RWPE1 (cell line): ENCODE results near the gene SLC24A5.

Source experiments
- CTCF ChIA-PET: fragments of 350-600 bp; sonication (Branson Sonifier 250); formaldehyde crosslinking; extraction: SDS; loops from one replicate; lab custom pipeline; 2021; lab: Yijun Ruan, JAX
- POLR2A ChIA-PET: fragments of 400-600 bp; formaldehyde crosslinking; extraction: SDS; loops from one replicate; lab custom pipeline; 2020; ENCODE audit warnings: antibody characterized with exemption; ENCODE audit not compliant: low non-redundant PET; lab: Yijun Ruan, JAX
- DNase-seq: peaks from one replicate; pipeline ENCODE4 v3.0.0; 2012; ENCODE audit warnings: low spot score
- H3K27ac ChIP-seq: fragments of 450-650 bp; 2 replicates; pipeline ENCODE4 v1.5.1; 2017
- TF ChIP-seq, protein P1 (sequence below): fragments of 450-650 bp; conservative IDR thresholded peaks from 2 replicates; pipeline ENCODE4 v1.5.1; 2017; ENCODE audit warnings: low read depth, mild to moderate bottlenecking

The SLC24A5 gene

DNA sequence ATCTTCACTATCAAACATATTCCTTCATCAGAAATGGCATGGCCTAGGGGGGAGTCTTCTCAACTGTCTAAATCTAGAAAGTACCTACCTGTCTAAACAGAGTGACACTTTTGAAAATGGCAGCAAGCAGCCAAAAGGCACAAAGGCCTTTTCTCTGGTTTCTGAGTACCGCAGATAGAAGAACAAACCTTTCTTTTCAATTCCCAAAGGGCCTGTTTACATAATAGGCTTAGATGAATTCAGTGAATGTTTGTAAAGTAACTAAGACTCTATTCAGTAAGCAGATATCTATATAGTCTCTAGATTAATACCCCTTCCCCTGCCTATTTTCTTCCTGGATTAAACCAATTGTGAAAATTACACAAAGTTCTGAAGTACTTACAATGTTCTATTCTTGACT lies 50.2 kb downstream of the SLC24A5 start:
- DNase-seq: no peak
- TF ChIP-seq, protein P1, sequence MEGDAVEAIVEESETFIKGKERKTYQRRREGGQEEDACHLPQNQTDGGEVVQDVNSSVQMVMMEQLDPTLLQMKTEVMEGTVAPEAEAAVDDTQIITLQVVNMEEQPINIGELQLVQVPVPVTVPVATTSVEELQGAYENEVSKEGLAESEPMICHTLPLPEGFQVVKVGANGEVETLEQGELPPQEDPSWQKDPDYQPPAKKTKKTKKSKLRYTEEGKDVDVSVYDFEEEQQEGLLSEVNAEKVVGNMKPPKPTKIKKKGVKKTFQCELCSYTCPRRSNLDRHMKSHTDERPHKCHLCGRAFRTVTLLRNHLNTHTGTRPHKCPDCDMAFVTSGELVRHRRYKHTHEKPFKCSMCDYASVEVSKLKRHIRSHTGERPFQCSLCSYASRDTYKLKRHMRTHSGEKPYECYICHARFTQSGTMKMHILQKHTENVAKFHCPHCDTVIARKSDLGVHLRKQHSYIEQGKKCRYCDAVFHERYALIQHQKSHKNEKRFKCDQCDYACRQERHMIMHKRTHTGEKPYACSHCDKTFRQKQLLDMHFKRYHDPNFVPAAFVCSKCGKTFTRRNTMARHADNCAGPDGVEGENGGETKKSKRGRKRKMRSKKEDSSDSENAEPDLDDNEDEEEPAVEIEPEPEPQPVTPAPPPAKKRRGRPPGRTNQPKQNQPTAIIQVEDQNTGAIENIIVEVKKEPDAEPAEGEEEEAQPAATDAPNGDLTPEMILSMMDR: no peak
- POLR2A ChIA-PET: no interaction called here
- CTCF ChIA-PET: interaction anchor here (0.6 kb wide), 1 partner anchor 202 kb away, joined by 3 read pairs; no protein-coding TSS in a partner anchor
- no peak overlapping the region for H3K27ac ChIP-seq

DNA sequence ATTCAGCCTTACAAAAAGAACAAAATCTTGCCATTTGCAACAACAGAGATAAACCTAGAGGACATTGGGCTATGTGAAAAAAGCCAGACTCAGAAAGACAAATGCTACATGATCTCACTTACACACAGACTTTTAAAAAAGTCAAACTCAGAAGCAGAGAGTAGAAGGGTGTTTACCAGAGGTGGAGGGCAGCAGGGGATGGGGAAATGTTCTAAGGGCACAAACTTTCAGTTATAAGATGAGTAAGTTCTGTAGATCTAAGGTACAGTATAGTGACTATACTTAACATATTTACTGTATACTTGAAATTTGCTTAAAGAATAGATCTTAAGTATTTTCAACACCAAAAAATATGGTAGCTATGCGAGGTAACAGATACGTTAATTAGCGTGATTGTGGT lies 54.3 kb downstream of the SLC24A5 start:
- no peak for DNase-seq
- POLR2A ChIA-PET: no interaction called here
- TF ChIP-seq, protein P1: no peak
- CTCF ChIA-PET: no interaction called here
- H3K27ac ChIP-seq: no peak overlapping the region

DNA sequence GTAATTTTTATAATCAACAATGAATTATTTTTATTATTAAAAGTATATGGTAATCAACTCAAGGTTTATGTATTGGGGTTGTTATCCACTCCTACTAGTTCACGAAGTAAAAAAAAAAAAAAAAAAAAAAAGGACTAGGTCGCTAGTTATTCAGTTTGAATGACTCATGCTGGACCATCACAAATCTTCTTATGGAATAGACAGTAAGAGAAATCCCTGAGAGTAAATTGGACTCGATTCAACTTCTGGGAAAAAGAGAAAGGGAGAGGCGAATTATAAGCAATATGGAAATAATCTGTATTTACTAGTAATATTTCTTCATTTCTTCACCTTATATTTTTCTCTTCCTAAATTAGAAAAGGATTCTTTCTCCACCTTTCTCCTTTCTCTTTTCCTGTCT lies 55.3 kb downstream of the SLC24A5 start:
- no peak overlapping the region for H3K27ac ChIP-seq
- ChIA-PET CTCF (no interaction called here), POLR2A (no interaction called here)
- TF ChIP-seq, protein P1: no peak
- DNase-seq: no peak

DNA sequence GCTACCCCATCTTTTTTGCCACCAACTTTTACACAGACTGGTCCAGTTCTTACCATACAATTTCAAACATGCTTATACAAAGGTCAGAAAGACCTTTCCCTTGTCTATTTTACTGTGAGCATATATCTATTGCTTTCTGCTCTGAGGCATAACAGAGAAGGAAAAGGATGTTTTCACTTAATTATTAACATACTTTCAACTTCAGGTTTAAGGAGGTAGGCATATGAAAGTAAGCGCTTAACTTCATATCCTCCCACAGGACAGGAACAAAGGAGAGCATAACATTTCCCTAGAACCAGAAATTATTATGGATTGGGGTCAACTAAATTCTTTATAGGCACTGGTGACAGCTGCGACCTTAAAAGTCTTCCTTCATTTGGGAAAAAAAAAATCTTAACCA lies 56.2 kb downstream of the SLC24A5 start:
- POLR2A ChIA-PET: no interaction called here
- CTCF ChIA-PET: interaction anchor here (0.8 kb wide), 1 partner anchor 27 kb away, joined by 4 read pairs; no protein-coding TSS in a partner anchor
- TF ChIP-seq, protein P1: no peak
- no peak overlapping the region for H3K27ac ChIP-seq
- no peak for DNase-seq

DNA sequence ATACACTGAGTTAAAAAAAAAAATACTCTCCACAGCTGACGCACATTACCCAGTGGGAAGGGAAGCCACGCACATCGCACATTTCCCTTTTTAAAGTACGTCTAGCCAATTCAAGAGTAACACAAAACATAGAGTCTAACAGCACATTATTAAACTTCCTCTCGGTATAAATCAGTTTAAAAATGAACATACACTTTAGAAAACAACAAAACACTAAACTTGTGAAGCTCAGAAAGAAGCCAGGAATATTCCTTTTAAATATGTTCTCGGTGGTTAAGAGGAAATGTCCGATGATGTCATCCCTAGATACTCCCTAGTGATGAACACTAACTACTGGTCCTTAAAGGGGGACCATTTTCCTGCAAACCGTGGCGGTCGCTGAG lies 56.6 kb downstream of the SLC24A5 start:
- POLR2A ChIA-PET: no interaction called here
- no peak overlapping the region for H3K27ac ChIP-seq
- DNase-seq: peak; percentile 13
- TF ChIP-seq, protein P1: no peak
- CTCF ChIA-PET: interaction anchor here (0.6 to 0.8 kb wide), 2 partner anchors 27 to 1886 kb away, joined by 3 to 4 read pairs; no protein-coding TSS in a partner anchor

DNA sequence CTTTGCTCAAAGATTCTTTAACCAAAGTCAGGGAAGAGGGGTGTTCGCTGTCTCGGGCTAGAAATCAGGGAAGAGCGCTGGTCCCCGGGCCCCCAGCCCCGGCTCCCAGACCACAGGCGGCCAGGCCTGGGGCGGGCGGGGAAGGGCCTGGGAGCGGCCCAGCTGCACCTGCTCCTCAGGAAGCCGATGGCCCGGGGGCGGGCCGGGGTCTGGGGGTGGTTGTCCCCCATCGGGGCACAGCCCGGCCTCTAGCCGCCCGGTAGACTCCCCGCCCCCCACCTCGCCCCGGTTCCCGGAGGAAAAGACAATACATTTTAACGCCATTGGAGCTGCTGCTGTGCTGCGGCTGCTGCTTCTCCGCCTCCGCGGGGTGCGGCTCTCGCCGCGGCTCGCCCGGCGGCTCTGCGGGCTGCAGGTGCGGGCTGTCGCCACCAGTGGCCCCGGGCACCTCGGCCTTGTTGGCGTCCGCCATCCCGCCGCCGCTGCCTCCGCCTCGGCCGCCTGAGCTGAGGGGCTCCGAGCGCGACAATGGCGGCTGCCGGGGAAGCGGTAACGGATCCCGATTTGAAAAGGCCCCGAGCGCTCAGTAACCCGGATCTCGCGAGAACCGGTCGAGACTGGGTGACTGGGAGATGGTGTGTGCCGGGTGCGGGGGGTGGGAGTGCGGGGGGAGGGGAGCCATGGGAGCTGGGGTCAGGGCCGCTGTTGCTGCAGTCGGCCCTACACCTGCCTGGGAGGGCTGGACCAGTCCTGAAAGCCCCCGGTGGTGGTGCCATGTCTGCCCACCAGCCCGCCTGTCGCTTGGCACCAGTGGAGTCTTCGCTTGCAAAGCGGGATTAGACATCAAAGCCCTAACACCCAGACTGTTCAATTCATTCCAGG lies 57.2 kb downstream of the SLC24A5 start, which contains the start of gene MYEF2:
TSS of gene MYEF2 (minus strand) at position 530 of the 882 bp plus-strand sequence. CDS start at position 472, 58 bp downstream.
- POLR2A ChIA-PET: no interaction called here
- H3K27ac ChIP-seq: no peak within 1 kb of the TSS
- CTCF ChIA-PET: interaction anchor here (0.5 to 0.6 kb wide), 3 partner anchors 203 to 1886 kb away, joined by 3 read pairs; no protein-coding TSS in a partner anchor
- DNase-seq: peak; percentile 57
- TF ChIP-seq, protein P1: no peak
